ENCODE data around the gene FZD10. TPM values are rescaled to one million over a fixed set of nuclear protein-coding genes. Genes with fewer than 3 reads are reported as not detected.

The FZD10 gene
- total RNA-seq, 1 donor from 2014 or later: 1.5 TPM

GRCh38 chr12:130164936-130165335, 2.7 kb downstream of the FZD10 start:
- intact Hi-C loops (cut with DNase I): no loop called here

GRCh38 chr12:130166306-130166705, 4.0 kb downstream of the FZD10 start:
- DNase-seq (ENCODE audit: low spot score) (peak; percentile 4), ATAC-seq (no peak)
- intact Hi-C loops (cut with DNase I): no loop called here

More at GRCh38 chr12:130164936-130165335, 2.7 kb downstream of the FZD10 start:
- DNase-seq (ENCODE audit: low spot score): no peak
- no peak for ATAC-seq

GRCh38 chr12:130167537-130167936, 5.3 kb downstream of the FZD10 start:
- DNase-seq (ENCODE audit: low spot score) (no peak), ATAC-seq (no peak)
- intact Hi-C loops (cut with DNase I): no loop called here

GRCh38 chr12:130169256-130169655, 7.0 kb downstream of the FZD10 start:
- no peak for ATAC-seq

GRCh38 chr12:130169924-130170323, 7.7 kb downstream of the FZD10 start:
- ATAC-seq (no peak), DNase-seq (ENCODE audit: low spot score) (no peak)
- intact Hi-C loops (cut with DNase I): no loop called here

More at GRCh38 chr12:130169256-130169655, 7.0 kb downstream of the FZD10 start:
- intact Hi-C loops (cut with DNase I): no loop called here
- no peak for DNase-seq (ENCODE audit: low spot score)

GRCh38 chr12:130170611-130171010, 8.3 kb downstream of the FZD10 start:
- ATAC-seq (no peak), DNase-seq (ENCODE audit: low spot score) (no peak)
- intact Hi-C loops (cut with DNase I): no loop called here

GRCh38 chr12:130177635-130178242, 15.5 kb downstream of the FZD10 start:
- intact Hi-C loops (cut with DNase I): no loop called here
- no peak for DNase-seq (ENCODE audit: low spot score)
- ATAC-seq: no peak

GRCh38 chr12:130178282-130178681, 16.0 kb downstream of the FZD10 start:
- no peak for ATAC-seq
- intact Hi-C loops (cut with DNase I): no loop called here
- no peak for DNase-seq (ENCODE audit: low spot score)

GRCh38 chr12:130179191-130179590, 16.9 kb downstream of the FZD10 start:
- ATAC-seq: no peak
- no peak for DNase-seq (ENCODE audit: low spot score)
- intact Hi-C loops (cut with DNase I): no loop called here

GRCh38 chr12:130179621-130180020, 17.4 kb downstream of the FZD10 start:
- DNase-seq (ENCODE audit: low spot score) (no peak), ATAC-seq (no peak)
- intact Hi-C loops (cut with DNase I): no loop called here

GRCh38 chr12:130181211-130181610, 18.9 kb downstream of the FZD10 start:
- ATAC-seq (no peak), DNase-seq (ENCODE audit: low spot score) (no peak)
- intact Hi-C loops (cut with DNase I): no loop called here

GRCh38 chr12:130183585-130184370, 21.5 kb downstream of the FZD10 start:
- intact Hi-C loops (cut with DNase I): no loop called here
- DNase-seq (ENCODE audit: low spot score): no peak
- ATAC-seq: no peak

GRCh38 chr12:130184404-130185090, 22.3 kb downstream of the FZD10 start:
- ATAC-seq: no peak
- intact Hi-C loops (cut with DNase I): no loop called here
- DNase-seq (ENCODE audit: low spot score): no peak

GRCh38 chr12:130185455-130186391, 23.5 kb downstream of the FZD10 start:
- no peak for ATAC-seq
- intact Hi-C loops (cut with DNase I): no loop called here
- no peak for DNase-seq (ENCODE audit: low spot score)

GRCh38 chr12:130186651-130187268, 24.5 kb downstream of the FZD10 start:
- ATAC-seq: no peak
- no peak for DNase-seq (ENCODE audit: low spot score)
- intact Hi-C loops (cut with DNase I): no loop called here

GRCh38 chr12:130192642-130193345, 30.5 kb downstream of the FZD10 start:
- DNase-seq (ENCODE audit: low spot score): no peak
- intact Hi-C loops (cut with DNase I): no loop called here
- no peak for ATAC-seq

- DNase-seq (ENCODE audit: low spot score): no peak
Observed at GRCh38 chr12:130194154-130194553, 31.9 kb downstream of the FZD10 start.

GRCh38 chr12:130195369-130195768, 33.1 kb downstream of the FZD10 start:
- ATAC-seq (no peak), DNase-seq (ENCODE audit: low spot score) (no peak)
- intact Hi-C loops (cut with DNase I): no loop called here

More at GRCh38 chr12:130194154-130194553, 31.9 kb downstream of the FZD10 start:
- intact Hi-C loops (cut with DNase I): no loop called here
- no peak for ATAC-seq
